Type B pancreatic cell (in vitro differentiated cells): Measurements from ENCODE around the gene TIAM2. TPM values are rescaled to one million over a fixed set of nuclear protein-coding genes. Genes with fewer than 3 reads are reported as not detected.
A peak's percentile ranks its signal among the peaks of the same experiment; 100 is the strongest.

Source experiments
- DNase-seq: peaks from one replicate; pipeline ENCODE4 v3.0.0; 2021; ENCODE audit warnings: mixed read lengths; ENCODE audit not compliant: unreplicated experiment; ENCODE audit errors: extremely low spot score
- H3K27ac Mint-ChIP-seq: 2 replicates; pipeline ENCODE4 v1.8.0; 2021; ENCODE audit warnings: mild to moderate bottlenecking, mixed read lengths
- H3K27me3 Mint-ChIP-seq: 2 replicates; pipeline ENCODE4 v1.8.0; 2021; ENCODE audit warnings: mixed read lengths
- H3K36me3 Mint-ChIP-seq: 2 replicates; pipeline ENCODE4 v1.8.0; 2021; ENCODE audit warnings: mixed read lengths
- H3K4me1 Mint-ChIP-seq: one replicate; pipeline ENCODE4 v1.8.0; 2021; ENCODE audit warnings: mixed read lengths; ENCODE audit not compliant: unreplicated experiment
- H3K4me3 Mint-ChIP-seq: 2 replicates; pipeline ENCODE4 v1.8.0; 2021; ENCODE audit warnings: mild to moderate bottlenecking, mixed read lengths
- H3K9me3 Mint-ChIP-seq: 2 replicates; pipeline ENCODE4 v1.8.0; 2021; ENCODE audit warnings: mixed read lengths
- CTCF ChIP-seq: fragments of 200-600 bp; sonication (generic); conservative IDR thresholded peaks from 2 replicates; pipeline ENCODE4 v1.5.0; 2021; ENCODE audit warnings: antibody characterized with exemption, mild to moderate bottlenecking
- total RNA-seq: library from RNA; stranded (reverse); gene quantifications from 2 replicates; pipeline ENCODE4 v1.2.1, GENCODE V29; 2021; ENCODE audit warnings: low replicate concordance

TIAM2 gene
- total RNA-seq, 1 donor from 2014 or later, result 13.5 TPM

- no peak overlapping the region for H3K4me3 Mint-ChIP-seq
- H3K36me3 Mint-ChIP-seq, result peaks cover 11% of the 10 kb centered on the region
- H3K27me3 Mint-ChIP-seq, result no peaks in the 10 kb centered on the region
- no peak for DNase-seq
- no peaks in the 10 kb centered on the region for H3K9me3 Mint-ChIP-seq
- no peak for TF ChIP-seq CTCF
- peaks cover 8% of the 10 kb centered on the region for H3K4me1 Mint-ChIP-seq
- no peak overlapping the region for H3K27ac Mint-ChIP-seq
These were observed 153.0 kb downstream of the TIAM2 start for GRCh38 chr6:155147958-155148663.

GRCh38 chr6:155150967-155151671 lies 156.0 kb downstream of the TIAM2 start:
- Mint-ChIP-seq H3K36me3 (peaks cover 8% of the 10 kb centered on the region), H3K9me3 (no peaks in the 10 kb centered on the region), H3K27me3 (no peaks in the 10 kb centered on the region), H3K27ac (peak overlapping the region; percentile 47), H3K4me1 (peaks cover 14% of the 10 kb centered on the region), H3K4me3 (no peak overlapping the region)
- peak; percentile 25 for DNase-seq
- TF ChIP-seq CTCF, result no peak

GRCh38 chr6:155152211-155153076 lies 157.3 kb downstream of the TIAM2 start:
- TF ChIP-seq CTCF, result peak; percentile 55
- no peaks in the 10 kb centered on the region for H3K9me3 Mint-ChIP-seq
- H3K27ac Mint-ChIP-seq, result no peak overlapping the region
- no peak overlapping the region for H3K4me3 Mint-ChIP-seq
- no peaks in the 10 kb centered on the region for H3K27me3 Mint-ChIP-seq
- H3K4me1 Mint-ChIP-seq, result peaks cover 22% of the 10 kb centered on the region
- peaks cover 8% of the 10 kb centered on the region for H3K36me3 Mint-ChIP-seq
- no peak for DNase-seq

GRCh38 chr6:155154158-155154830 lies 159.2 kb downstream of the TIAM2 start:
- Mint-ChIP-seq H3K4me3 (no peak overlapping the region), H3K4me1 (peaks cover 27% of the 10 kb centered on the region), H3K36me3 (peaks cover 4% of the 10 kb centered on the region), H3K9me3 (no peaks in the 10 kb centered on the region), H3K27me3 (no peaks in the 10 kb centered on the region), H3K27ac (peak overlapping the region; percentile 83)
- no peak for TF ChIP-seq CTCF
- no peak for DNase-seq

- no peak for DNase-seq
- no peak for TF ChIP-seq CTCF
- Mint-ChIP-seq H3K36me3 (peaks cover 4% of the 10 kb centered on the region), H3K9me3 (no peaks in the 10 kb centered on the region), H3K27me3 (no peaks in the 10 kb centered on the region), H3K4me3 (peak overlapping the region; percentile 26), H3K4me1 (peaks cover 27% of the 10 kb centered on the region), H3K27ac (peak overlapping the region; percentile 84)
These were observed 160.8 kb downstream of the TIAM2 start for GRCh38 chr6:155155787-155156447.
